ENCODE data around the gene SP8. TPM values are rescaled to one million over a fixed set of nuclear protein-coding genes. Genes with fewer than 3 reads are reported as not detected.

SP8 gene
- total and polyA plus RNA-seq, 2 experiments from 2014 or later, result not detected

DNA sequence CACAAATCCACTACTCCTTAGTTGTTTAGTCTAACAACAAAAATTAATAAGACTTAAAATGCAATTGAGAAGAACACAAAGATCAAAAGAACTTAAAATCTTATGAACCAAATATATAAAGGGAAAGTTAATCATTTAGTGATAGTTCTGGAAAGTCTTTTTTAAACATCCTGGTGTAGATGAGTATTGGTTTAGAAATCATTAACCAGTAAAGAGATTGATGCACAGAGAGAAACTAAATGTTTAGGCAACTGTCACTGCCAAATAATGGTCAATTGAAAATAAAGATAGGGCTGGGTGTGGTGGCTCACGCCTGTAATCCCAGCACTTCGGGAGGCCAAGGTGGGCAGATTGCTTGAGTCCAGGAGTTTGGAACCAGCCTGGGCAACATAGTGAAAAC lies 44.9 kb downstream of the SP8 start:
- Histone ChIP-seq H4K20me1 (ENCODE audit: insufficient read depth) (no peaks in the 10 kb centered on the region), H3K9me3 (ENCODE audit: low read depth) (no peaks in the 10 kb centered on the region), H3K4me2 (ENCODE audit: unreplicated experiment) (no peak overlapping the region), H3K36me3 (ENCODE audit: low read depth) (no peaks in the 10 kb centered on the region), H3K27me3 (replicated peaks; ENCODE audit: insufficient read depth) (no peaks in the 10 kb centered on the region), H3K4me1 (ENCODE audit: insufficient read depth) (no peaks in the 10 kb centered on the region), H3K79me2 (ENCODE audit: insufficient read depth) (no peaks in the 10 kb centered on the region), H3K27ac (no peak overlapping the region), H3K9ac (no peak overlapping the region), H3K4me3 (no peak overlapping the region), H3K9me2 (ENCODE audit: insufficient read depth) (no peaks in the 10 kb centered on the region), H3F3A (ENCODE audit: insufficient read depth) (no peaks in the 10 kb centered on the region), H2AFZ (no peak overlapping the region)
- 21 to 28% methylated on average over 2 of the region's 2 CpGs for WGBS, 2 experiments (ENCODE audit: low coverage in 1 of 2, low lambda C conversion rate in 2 of 2, missing lambda C conversion rate in 2 of 2)
- in situ Hi-C loops (cut with MboI), result no loop called here
- no peak for DNase-seq
- no peak for TF ChIP-seq EZH2phosphoT487 (IDR thresholded peaks at IDR 0.05; ENCODE audit: insufficient read depth, low read depth)

DNA sequence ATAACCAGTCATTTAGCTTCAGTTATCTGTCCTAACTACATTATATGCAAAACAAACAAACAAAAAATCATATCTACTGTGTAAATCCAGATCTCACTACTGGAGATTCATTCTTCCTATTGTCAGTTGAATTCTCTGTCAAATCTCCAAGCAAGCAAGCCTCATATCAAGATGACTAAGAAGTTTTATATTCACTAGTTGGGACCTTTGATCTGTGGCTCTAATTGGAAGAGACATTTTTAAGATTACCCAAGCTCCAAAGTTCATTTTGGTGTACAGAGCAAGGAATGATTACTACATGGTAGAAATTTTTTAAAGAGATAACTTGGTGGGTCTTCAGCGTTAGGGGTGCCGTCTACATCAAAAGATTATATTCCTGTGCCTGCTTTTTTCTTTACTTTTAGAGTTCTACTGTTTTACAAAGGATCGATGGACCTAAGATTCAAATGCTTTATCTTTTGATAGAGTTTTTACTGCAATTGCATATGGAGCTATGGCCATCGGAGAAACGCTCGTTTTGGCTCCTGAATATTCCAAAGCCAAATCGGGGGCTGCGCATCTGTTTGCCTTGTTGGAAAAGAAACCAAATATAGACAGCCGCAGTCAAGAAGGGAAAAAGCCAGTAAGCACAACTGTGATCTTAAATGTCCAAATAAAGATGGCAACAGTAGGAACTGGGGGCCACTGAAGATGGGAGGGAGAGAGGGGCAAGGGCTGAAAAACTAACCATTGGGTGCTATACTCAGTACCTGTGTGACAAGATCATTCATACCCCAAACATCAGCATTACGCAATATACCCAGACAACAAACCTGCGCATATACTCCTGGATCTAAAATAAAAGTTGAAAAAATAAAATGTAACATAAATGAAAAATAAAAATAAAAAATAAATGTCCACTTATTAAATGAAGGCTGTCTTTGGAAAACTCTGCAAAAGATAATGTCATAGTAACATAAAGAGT lies 47.9 kb downstream of the SP8 start:
- no peak overlapping the region for H3K4me2 ChIP-seq (ENCODE audit: unreplicated experiment)
- no peaks in the 10 kb centered on the region for H3K9me2 ChIP-seq (ENCODE audit: insufficient read depth)
- H3K79me2 ChIP-seq (ENCODE audit: insufficient read depth), result no peaks in the 10 kb centered on the region
- no peak overlapping the region for H2AFZ ChIP-seq
- in situ Hi-C loops (cut with MboI), result no loop called here
- DNase-seq, result no peak
- H3K27ac ChIP-seq, result no peak overlapping the region
- no peaks in the 10 kb centered on the region for H3K4me1 ChIP-seq (ENCODE audit: insufficient read depth)
- H3K9me3 ChIP-seq (ENCODE audit: low read depth), result no peaks in the 10 kb centered on the region
- 54 to 59% methylated on average over 11 of the region's 11 CpGs for WGBS, 2 experiments (ENCODE audit: low coverage in 1 of 2, low lambda C conversion rate in 2 of 2, missing lambda C conversion rate in 2 of 2)
- no peak for TF ChIP-seq EZH2phosphoT487 (IDR thresholded peaks at IDR 0.05; ENCODE audit: insufficient read depth, low read depth)
- TF ChIP-seq EZH2 (IDR thresholded peaks at IDR 0.05; ENCODE audit: insufficient read depth, poor library complexity, severe bottlenecking), result no peak
- no peaks in the 10 kb centered on the region for H4K20me1 ChIP-seq (ENCODE audit: insufficient read depth)
- H3K9ac ChIP-seq, result no peak overlapping the region
- H3K27me3 ChIP-seq (replicated peaks; ENCODE audit: insufficient read depth), result no peaks in the 10 kb centered on the region
- H3K4me3 ChIP-seq, result no peak overlapping the region
- no peaks in the 10 kb centered on the region for H3F3A ChIP-seq (ENCODE audit: insufficient read depth)
- no peaks in the 10 kb centered on the region for H3K36me3 ChIP-seq (ENCODE audit: low read depth)

DNA sequence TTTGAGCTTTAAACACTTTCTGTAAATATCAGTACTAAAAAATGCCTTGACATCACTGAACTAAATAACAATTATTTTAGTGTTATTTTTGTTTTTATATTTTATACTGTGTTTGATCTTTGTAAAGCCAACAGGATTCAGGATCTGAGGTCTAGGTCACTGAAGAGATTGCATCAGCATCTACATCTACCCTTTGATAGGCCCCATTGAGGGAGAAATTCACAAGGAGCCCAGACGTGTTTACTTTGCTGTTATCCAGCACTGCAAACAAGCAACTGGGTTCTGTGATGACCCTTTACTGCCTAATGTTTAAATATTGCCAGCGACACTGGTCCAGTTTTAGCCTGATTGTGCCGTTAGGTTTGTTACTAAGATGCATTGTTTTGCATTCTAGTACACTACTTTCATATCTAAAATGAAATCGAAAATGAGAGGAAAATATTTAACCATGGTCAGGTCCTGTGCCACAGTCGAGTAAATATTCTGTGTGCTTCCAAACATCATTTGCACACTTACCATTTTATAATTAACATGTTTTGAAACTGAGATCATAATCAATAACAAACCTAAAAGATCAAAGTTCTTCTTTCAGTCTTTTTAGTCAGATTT lies 48.7 kb downstream of the SP8 start:
- DNase-seq, result no peak
- Histone ChIP-seq H3K27me3 (replicated peaks; ENCODE audit: insufficient read depth) (no peaks in the 10 kb centered on the region), H3K27ac (no peak overlapping the region), H3K9ac (no peak overlapping the region), H4K20me1 (ENCODE audit: insufficient read depth) (no peaks in the 10 kb centered on the region), H2AFZ (no peak overlapping the region), H3K4me3 (no peak overlapping the region), H3K4me1 (ENCODE audit: insufficient read depth) (no peaks in the 10 kb centered on the region), H3K36me3 (ENCODE audit: low read depth) (no peaks in the 10 kb centered on the region), H3K79me2 (ENCODE audit: insufficient read depth) (no peaks in the 10 kb centered on the region), H3K9me3 (ENCODE audit: low read depth) (no peaks in the 10 kb centered on the region), H3K9me2 (ENCODE audit: insufficient read depth) (no peaks in the 10 kb centered on the region), H3K4me2 (ENCODE audit: unreplicated experiment) (no peak overlapping the region), H3F3A (ENCODE audit: insufficient read depth) (no peaks in the 10 kb centered on the region)
- 18 to 26% methylated on average over 5 of the region's 5 CpGs for WGBS, 2 experiments (ENCODE audit: low coverage in 1 of 2, low lambda C conversion rate in 2 of 2, missing lambda C conversion rate in 2 of 2)
- TF ChIP-seq EZH2phosphoT487 (IDR thresholded peaks at IDR 0.05; ENCODE audit: insufficient read depth, low read depth), result no peak
- no peak for TF ChIP-seq EZH2 (IDR thresholded peaks at IDR 0.05; ENCODE audit: insufficient read depth, poor library complexity, severe bottlenecking)
- in situ Hi-C loops (cut with MboI), result no loop called here

DNA sequence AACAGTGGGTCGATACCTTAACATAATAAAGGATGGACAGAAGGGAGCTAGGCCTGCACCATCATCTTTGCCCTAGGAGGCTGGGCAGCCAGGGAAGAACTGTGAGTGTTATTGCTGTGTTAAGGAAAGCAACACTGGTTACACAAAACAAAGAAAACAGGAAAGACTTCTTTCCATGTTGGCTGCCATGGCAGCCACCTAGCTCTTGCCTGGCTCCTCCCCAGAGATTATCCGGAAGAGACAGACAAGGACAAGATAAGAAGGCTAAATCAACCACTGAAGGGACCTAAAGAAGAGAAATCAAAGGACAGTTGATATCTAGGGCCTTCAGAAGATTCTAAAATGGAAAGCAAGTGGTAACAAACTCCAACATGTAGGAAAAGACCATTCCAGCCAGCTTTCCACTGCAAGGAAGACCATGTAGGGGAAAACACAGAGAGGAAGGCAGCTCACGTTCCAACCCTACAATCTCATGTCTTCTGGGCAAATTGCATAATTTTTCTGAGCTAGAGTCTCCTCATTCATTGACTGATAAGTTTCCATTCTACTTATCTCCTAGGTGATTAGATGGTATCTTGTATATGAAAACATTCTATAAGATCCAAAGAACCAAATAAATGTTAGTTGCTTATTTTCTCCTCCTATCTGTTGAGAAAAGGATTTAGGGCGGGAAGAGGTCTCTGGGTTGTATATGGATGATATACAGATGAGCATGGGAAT lies 51.2 kb downstream of the SP8 start:
- H3K9me3 ChIP-seq (ENCODE audit: low read depth), result no peaks in the 10 kb centered on the region
- H3K9ac ChIP-seq, result no peak overlapping the region
- no peaks in the 10 kb centered on the region for H3K4me1 ChIP-seq (ENCODE audit: insufficient read depth)
- no peak overlapping the region for H3K27ac ChIP-seq
- no peak overlapping the region for H3K4me2 ChIP-seq (ENCODE audit: unreplicated experiment)
- DNase-seq, result no peak
- no peak overlapping the region for H3K4me3 ChIP-seq
- no peaks in the 10 kb centered on the region for H3K9me2 ChIP-seq (ENCODE audit: insufficient read depth)
- H3K27me3 ChIP-seq (replicated peaks; ENCODE audit: insufficient read depth), result no peaks in the 10 kb centered on the region
- TF ChIP-seq EZH2phosphoT487 (IDR thresholded peaks at IDR 0.05; ENCODE audit: insufficient read depth, low read depth), result no peak
- no peak for TF ChIP-seq EZH2 (IDR thresholded peaks at IDR 0.05; ENCODE audit: insufficient read depth, poor library complexity, severe bottlenecking)
- 9 to 14% methylated on average over 4 of the region's 4 CpGs for WGBS, 2 experiments (ENCODE audit: low coverage in 1 of 2, low lambda C conversion rate in 2 of 2, missing lambda C conversion rate in 2 of 2)
- no peaks in the 10 kb centered on the region for H4K20me1 ChIP-seq (ENCODE audit: insufficient read depth)
- in situ Hi-C loops (cut with MboI), result no loop called here
- no peaks in the 10 kb centered on the region for H3F3A ChIP-seq (ENCODE audit: insufficient read depth)
- no peaks in the 10 kb centered on the region for H3K36me3 ChIP-seq (ENCODE audit: low read depth)
- H2AFZ ChIP-seq, result no peak overlapping the region
- no peaks in the 10 kb centered on the region for H3K79me2 ChIP-seq (ENCODE audit: insufficient read depth)

Other genes starting within 250 kb of the SP8 start
- gene ABCB5, start 171.2 kb downstream of the SP8 start, total RNA-seq (2014; rRNA removed; shearing (Covaris generic)), result not detected in 2 replicates
- not detected in 2 replicates for gene ABCB5, start 171.2 kb downstream of the SP8 start, polyA plus RNA-seq (2016; fragmentation: Nextera tagmentation; extraction: Ambion mirVana)

Data from GM23248 (cell line).